Measurements from ENCODE around the gene LHB.

GRCh38 chr19:49020931-49021895, 4.3 kb upstream of the LHB start:
- no peak for TF ChIP-seq EZH2 (IDR thresholded peaks at IDR 0.05; ENCODE audit: insufficient read depth, low read length)
- TF ChIP-seq CTCF (IDR thresholded peaks at IDR 0.05; ENCODE audit: insufficient read depth, low read depth, low read length) = no peak

All from astrocyte (in vitro differentiated cells and primary cell).